Embryonic facial prominence (tissue), 1 donor: Measurements from ENCODE around the gene BARD1.
"Not testable (repeated sequence)": the region's sequence is repeated elsewhere in the genome, so short reads cannot be mapped to it uniquely, and the experiment has no call there.

ENCODE experiments used
- DNase-seq: peaks from one replicate; pipeline ENCODE4 v3.0.0-alpha.2; 2016; ENCODE audit errors: extremely low spot score

BARD1 gene

GRCh38 chr2:214765180-214765579, 44.3 kb downstream of the BARD1 start:
- DNase-seq: no peak

DNA sequence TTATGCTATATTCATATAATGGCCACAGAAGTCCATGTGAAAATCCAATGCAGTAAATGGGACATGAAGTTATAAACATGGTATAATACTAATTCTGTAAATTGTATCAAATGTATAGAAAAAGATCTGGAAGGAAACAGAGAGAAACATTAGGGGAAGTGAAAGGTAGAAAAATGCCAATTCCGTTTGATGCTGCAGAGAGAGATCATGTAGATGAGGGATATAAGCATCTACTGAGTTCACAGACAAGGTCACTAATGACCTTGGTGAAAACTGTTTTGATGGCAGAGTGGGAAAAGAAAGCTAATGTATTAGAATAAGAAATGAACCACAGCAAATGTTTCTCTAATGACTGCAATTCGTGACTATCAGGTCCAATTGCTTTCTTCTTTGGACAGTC, 56.0 kb downstream of the BARD1 start:
- no peak for DNase-seq

DNA sequence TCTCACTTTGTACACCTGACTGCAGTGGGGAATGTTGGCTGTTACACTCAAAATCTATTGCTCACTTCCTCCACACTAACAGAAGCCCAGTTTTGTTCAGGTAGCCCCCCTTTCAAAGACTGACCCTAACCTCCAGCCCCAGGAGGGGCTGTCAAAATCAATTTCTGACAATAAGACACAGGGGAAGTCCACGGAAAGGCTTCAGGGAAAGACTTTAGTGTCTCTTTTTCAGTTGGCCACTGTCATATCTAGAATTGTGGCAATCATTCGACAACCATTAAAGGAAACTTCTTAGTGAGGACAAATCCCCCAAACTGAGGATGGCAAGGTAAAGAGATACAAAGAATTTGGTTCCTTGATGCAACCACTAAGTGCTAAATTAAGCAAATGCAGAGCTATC, 59.0 kb downstream of the BARD1 start:
- no peak for DNase-seq

DNA sequence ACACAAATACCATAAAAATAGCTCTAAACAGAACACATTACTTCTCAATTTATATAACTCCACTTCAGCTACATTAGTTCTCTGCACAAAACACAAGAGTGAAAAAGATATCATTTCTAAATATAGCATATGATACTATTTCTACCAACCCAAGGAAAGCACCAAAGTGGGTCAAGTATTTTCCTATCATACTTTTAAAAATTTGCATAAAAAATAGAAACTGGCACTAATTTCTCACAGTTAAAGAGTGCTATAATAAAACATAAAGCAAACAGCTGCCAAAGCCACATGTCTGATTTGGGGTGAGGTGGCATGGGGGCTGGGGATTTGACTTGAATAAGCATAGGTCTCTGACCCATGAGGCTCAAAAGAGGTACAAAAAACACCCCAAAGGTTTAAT, 61.5 kb downstream of the BARD1 start:
- DNase-seq: no peak

- DNase-seq: no peak
Observed at GRCh38 chr2:214742119-214742518, 67.4 kb downstream of the BARD1 start.

DNA sequence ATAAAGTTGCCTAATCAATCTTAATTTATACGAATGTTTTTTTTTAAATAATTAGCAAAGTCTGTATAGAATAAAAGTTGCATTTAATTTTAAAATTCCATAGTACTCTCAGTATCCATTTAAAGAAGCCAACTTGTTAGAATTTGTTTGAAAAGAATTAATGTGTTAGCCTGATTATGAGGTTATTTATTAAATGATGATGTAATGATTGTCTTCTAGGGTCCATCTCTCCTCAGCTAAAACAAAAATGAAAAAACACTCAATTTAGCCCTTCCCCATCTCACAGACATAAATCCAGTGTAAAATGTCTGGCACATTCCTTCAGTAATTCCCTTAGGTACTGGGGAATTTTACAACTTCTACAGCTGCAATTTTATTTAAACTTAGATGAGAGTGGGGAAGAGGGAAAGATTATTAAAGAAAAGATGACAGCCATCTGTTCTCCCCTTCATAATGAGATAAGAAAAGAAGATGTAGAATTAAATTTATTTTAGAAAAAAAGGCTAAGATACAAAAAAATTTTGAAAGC, 68.6 kb downstream of the BARD1 start:
- no peak for DNase-seq

DNA sequence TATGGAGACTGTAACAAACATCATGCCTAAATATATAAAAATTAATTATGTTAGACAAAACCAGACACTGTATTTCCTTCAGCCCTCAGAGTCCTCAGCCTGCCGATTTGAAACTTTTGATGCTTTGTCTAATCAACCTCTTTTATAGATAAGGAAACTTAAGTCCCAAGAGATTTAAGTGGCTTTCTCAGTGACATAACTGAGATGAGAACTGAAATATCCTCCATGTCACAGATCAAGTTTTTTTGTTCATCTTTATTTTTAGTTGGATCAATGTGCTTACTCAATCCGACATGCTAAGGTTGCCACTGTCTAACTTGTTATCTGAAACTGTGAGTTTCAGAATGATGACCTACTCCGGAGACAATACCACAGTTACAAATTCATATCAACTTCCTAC, 72.3 kb downstream of the BARD1 start:
- DNase-seq: no peak

DNA sequence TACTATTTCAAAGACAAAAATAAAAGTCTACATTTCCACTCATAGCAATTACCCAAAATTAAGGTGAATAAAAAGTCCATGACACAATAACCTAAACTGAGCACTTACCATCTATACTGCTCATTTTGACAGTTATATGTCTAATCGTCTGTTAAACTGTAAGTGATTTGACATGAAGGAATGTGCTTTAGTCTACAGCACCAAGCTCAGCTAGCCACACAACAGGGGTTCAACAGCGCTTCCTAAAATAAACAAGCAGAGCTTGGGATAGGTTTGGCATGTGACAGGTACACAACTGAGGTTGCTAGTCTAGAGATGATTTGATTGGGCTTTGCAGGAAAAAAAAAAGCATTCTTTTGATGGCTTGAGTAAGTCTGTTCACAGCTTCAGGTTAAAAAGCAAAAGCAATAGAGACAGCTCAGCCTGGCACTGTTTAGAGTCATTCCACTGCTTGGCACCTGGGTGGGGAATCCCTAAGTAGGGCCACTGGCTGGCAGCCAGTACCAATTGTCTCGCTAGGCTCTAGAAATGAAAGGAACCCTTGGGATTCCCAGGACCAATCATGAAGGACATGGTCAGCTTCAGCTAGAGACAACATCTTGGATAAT, 78.6 kb downstream of the BARD1 start:
- no peak for DNase-seq

DNA sequence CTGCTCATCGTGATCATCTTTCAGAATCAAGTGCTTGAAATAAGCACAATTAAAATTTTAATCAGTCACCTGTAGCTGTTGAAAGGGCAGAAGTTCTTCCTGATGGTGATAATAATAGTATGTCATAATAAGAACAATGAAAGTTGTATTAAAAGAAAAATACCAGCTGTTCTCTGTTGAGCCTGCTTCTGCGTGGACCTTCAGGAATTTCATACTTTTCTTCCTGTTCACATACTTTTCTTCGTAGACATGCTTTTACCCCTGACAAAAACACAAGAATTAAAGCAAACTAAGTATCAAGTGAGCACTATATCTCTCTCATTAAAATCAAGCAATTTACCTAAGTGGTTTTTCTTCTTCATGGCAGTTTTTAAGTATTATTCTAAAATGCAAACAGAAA, 79.2 kb downstream of the BARD1 start:
- DNase-seq: no peak

- DNase-seq: no peak
Observed at GRCh38 chr2:214724741-214725140, 84.7 kb downstream of the BARD1 start.

DNA sequence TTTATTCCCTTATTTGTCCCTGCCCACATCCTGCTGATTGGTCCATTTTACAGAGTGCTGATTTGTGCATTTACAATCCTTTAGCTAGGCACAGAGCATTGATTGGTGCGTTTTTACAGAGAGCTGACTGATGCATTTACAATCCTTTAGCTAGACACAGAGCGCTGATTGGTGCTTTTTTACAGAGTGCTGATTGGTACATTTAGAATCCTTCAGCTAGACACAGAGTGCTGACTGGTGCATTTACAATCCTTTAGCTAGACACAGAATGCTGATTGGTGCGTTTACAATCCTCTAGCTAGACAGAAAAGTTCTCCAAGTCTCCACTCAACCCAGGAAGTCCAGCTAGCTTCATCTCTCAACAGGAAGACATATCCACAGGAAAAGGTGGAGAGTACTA, 91.6 kb downstream of the BARD1 start:
- DNase-seq: not testable (repeated sequence)

DNA sequence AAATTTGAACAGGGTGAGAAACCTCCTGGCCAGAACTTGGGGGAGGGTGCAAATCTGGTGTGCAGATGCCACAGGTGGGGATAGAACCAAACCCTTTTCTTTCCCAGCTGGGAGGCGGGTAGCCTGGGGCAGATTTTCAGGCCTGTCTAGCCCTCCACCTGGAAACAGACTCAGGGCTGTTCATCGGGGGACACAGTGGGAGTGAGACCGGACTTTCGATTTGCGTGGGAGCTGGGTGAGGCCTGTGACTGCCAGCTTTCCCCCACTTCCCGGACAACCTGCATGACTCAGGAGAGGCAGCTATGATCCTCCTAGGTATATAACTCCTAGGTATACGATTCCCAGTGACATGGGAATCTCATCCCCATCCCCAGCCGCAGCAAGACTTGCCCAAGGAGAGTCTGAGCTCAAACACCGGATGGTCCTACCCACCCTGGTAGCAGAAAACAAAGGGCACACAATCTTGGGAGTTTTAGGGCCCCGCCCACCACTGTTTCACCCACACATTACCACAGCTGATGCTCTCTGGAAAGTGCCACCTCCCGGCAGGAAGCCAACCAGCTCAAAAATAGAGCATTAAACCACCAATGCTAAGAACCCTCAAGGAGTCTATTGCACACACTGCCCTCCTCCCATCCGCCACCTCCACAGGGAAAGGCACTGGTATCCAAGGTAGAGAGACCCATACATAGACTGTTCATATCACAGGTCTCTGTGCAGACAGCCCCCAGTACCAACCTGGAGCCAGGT, 92.5 kb downstream of the BARD1 start:
- no peak for DNase-seq

DNA sequence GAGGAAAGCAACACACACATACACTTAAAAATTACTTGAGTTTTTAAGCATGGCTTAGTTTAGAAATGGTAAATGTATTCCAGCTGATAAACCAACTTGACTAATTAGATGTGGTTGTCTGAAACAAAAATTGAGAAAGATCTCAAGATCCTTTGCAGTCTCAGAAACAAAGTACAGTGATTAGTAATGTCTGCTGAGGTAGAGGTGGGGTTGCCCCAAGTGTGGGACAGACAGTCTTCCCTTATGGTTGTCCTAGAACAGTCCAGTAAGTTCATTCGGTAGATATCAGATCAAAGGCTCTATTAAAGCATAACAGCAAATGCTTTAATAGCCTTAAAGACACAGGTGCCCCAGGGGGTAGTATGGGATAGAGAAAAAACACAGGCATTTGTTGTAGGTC, 94.5 kb downstream of the BARD1 start:
- no peak for DNase-seq

DNA sequence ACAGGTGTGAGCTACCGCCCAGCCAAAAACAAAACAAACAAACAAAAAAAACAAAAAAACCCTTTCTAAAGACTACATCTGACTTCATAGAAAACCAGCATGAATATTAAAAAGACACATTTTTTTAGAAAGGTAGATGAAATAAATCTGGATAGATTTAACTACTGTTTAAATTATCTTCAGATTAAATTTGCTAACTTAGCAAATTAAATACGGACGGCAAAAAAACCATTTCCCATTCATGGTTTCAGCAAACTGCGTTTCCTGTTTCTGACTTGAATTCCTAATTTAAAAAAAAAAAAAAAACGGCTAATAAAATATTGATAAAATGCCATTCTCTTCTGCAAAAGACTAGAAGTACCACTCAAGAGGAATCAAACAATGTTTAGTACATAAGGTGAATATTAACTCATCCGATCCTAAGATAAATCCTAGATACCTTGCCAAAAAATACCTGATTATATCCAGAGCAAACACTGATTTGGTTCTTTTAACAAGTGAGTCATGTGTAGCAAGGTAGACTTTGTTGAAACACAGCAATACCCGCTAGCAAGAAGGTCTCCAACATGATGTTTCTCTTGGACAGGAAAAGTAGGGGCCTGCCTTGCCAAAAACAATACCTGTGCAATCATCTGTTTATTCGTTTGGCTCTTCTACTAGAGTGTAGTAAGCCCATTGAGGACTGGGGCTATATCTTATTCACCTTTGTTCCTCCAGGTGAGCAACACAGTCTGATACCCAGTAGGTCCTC, 96.2 kb downstream of the BARD1 start:
- DNase-seq: no peak

DNA sequence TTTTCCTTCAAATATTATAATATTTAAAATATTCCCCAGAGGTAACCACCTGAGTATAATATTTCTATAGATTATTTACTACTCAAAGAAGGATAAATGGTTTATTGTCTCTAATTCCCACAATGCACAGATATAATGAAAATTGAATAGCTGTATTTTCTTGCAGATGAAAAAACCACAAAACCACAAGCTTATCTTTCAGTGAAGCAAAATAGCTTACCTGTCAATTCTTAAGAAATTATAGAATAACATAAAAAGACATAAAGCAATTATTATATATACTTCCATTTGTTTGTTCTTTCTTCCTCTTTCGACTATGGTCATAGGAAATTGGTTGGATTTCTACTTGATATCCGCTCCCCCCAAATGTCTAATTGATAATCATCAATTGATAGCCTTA, 98.8 kb downstream of the BARD1 start:
- no peak for DNase-seq

DNA sequence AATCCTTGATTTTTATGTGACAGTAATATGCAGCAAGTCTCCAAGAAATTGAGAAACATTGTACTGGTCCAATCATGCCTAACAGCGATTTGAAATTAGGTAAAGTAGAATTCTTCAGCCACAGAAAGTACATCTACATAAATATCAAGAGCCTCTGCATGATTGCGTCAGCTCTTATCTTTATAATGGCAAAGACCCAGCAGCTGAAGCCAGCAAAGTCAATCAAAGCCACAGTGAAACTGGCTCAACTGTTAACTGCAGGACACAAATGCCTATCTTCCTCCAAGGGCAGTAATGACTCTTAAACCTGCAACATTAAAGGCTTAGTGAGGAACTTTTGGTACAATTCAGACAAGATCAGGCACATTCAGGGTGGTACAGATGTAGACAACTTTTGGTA, 102.5 kb downstream of the BARD1 start:
- no peak for DNase-seq

- DNase-seq: no peak
Observed at GRCh38 chr2:214699236-214699635, 110.2 kb downstream of the BARD1 start.

DNA sequence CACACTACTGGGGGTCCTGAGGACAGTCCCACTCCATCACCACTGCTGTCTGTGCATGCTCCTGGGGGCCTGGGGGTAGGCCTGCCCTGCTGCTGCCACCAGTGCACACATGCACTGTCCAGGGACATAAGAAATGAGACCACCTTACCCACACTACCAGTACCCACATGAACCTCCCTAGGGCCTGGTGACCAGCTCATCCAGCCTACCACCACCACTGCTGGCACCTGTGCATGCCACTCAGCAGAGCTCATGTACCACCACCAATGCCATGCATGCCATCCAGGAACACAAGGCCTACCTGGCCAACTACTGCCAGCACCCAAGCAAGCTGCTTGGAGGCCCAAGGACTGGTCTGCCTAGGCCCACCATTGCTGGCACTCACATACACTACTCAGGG, 112.8 kb downstream of the BARD1 start:
- DNase-seq: no peak

DNA sequence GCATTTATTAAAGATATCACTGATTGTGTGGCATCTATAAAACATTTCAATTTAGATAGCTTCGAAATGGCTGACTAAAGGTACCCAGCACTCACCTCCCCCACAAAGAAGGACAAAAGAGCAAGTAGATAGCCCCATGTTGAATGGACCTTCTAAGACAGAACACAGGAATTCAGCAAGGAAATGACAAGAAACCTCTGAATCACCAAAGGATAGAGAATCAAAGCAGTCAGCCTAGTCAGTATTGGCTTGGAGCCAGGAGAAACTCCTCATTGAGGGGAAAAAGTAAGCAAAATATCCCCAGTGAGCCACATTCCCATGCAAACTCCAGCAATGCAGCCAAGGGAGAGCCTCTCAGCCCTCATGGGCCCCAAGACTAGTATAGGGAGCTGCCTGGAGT, 113.7 kb downstream of the BARD1 start:
- DNase-seq: no peak

DNA sequence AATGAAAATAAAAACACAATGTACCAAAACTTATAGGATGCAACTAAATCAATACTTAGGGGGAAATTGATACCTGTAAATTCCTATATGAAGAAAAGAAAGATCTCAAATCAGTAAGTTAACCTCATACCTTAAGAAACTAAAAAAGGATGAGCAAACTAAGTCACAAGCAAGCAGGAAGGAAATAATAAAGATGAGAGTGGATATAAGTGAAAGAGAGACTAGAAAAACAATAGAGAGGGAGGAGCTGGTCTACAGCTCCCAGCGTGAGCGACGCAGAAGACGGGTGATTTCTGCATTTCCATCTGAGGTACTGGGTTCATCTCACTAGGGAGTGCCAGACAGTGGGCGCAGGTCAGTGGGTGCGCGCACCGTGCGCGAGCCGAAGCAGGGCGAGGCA, 125.9 kb downstream of the BARD1 start:
- not testable (repeated sequence) for DNase-seq

DNA sequence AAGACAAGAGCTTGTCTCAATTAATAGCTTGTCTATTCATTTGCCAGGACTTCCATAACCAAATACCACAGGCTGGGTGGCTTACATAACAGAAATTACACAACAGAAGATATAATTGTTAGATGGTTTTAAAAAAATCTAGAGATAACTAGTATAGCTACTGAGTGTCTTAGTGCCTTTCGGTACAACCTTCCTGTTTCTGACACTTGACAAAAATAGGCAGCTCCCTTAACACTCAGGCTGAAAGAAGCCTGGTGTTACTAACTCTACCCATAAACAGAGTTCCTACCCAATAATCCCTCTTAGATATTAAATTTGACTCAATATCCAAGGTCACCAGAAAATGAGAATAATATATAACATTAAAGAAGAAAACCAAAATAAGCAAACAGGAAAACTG, 129.7 kb downstream of the BARD1 start:
- DNase-seq: no peak

GRCh38 chr2:214676421-214677089, 132.9 kb downstream of the BARD1 start:
- DNase-seq: no peak
